Stimulated activated CD4-positive, alpha-beta T cell treated with anti-CD3 and anti-CD28 coated beads, Interleukin-1b, Interleukin-23, amount 100 ng/mL, for 1 hour (primary cell): Measurements from ENCODE around the gene KCNB1.
A peak's percentile ranks its signal among the peaks of the same experiment; 100 is the strongest.

Source experiments
- DNase-seq, 2 donors: peaks; one replicate each; pipeline ENCODE4 v3.0.0-alpha.2; 2020; ENCODE audit warnings: low read depth in 2 of 2

Gene KCNB1

DNA sequence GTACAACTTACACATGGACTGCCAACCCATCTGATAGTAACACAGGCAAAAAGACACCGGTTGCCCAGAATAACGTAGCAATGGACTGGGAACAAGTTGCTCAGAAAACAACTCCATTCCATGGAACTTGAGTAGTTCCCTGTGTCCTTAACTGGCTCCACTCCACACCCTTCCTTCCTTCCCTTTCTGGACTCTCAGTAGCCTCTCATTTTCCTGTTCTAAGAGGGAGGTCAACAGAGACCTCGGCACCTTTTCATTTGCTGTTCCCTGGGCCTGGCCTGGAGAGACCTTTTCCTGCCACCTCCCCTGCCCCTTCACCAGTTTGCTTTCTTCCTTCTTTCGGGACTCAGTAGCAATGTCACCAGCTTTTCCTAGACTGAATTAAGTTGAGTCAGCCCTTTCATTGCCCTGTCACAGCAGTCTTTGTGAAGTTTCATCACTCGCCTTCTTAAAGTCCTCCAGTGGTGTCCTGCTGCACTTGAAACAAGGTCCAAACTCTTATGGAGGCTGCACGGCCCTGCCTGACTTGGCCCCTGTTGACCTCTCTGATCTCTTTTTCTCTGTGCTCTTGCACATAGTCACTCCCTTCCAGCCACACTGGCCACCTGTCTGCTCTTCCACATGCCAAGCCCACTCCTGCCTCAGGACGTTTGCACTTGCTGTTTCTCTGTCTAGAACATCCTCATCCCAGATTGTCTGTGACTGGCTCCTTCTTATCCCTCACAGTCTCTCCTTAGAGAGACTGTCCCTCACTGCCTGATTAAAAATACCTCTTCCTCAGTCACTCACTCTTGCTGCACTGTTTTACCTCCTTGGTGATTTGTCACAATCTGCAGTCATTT, 90.8 kb downstream of the KCNB1 start:
- DNase-seq = no peak

GRCh38 chr20:49389854-49390253, 92.6 kb downstream of the KCNB1 start:
- DNase-seq = no peak

- no peak for DNase-seq
These were observed 93.7 kb downstream of the KCNB1 start for GRCh38 chr20:49388744-49389143.

GRCh38 chr20:49387581-49387939, 94.9 kb downstream of the KCNB1 start:
- no peak for DNase-seq

DNA sequence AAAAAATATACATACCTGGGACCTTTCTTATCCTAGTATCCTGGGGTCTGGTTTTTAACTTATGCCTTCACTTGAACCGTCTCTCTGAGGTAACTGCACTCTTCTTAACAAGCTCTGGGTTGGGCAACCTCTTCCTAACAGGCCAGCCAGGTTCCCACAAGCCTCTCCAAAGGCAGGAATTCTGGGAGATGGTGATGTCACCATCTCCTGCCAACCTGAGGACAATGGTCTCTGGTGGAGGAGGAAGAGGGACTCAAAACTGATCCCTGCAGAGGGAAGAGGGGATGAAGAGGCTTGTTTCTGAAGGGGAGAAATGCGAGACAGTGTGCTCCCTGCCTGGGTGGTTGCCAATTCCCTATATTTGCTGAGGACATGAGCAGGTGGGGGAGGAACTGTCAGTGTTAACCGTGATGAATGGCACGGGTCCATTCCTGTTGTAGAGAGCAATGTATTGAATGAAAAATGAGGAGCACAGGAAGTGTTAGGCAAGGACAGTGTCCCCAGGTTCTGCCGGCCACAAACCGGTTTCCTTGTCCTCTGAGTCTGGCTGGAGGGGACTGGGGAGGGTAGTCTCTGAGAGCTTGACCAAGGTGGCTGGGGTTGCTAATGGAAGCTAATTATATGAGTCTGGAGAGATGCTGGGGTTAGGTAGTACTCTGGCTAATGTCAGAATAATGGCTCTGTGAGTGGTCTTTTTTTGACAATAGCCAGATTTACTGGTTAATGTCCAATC, 95.5 kb downstream of the KCNB1 start:
- no peak for DNase-seq

GRCh38 chr20:49385465-49385864, 97.0 kb downstream of the KCNB1 start:
- no peak for DNase-seq

GRCh38 chr20:49384437-49385434, 97.7 kb downstream of the KCNB1 start:
- DNase-seq = peak in 1 of 2 donors; percentile 44

DNA sequence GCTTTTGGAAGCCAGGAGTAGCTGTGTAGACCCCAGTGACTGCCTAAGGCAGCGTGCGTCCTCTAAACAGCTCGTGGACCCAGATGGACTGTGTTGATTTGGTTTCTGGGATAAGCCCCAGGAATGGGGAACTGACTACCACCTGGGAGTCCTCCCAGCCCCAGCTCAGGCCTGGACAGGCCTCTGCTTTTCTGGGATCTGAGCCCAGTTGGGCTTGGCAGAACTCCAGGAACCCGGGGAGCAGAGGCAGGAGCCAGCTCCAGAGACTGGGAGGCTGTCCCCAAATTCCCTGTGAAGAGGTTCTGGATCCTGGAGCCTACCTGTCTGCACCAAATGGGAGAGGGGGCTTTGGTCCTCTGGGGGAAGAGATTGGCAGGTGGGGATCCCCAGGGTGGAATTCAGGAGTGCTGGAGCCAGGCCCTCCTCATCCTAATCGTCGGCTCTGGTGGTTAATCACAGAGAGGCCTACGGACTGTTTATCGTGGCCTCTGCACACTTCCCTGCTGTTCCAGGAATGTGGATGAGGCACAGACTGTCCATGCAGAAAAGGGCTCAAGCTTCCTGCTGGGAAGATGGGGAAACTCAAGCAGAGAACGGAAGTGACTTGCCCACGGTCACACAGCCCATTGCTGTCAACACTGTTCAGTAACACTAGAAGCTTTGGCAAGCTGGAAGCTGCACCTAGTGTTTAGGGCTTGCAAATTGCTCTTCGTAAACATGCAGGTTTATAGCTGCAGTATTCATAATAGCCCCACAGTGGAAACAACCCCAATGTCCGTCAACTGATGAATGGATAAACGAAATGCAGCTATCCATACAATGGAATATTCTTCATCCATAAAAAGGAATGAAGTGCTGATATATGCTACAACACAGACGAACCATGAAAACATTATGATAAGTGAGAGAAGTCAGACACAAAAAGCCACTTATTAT, 100.6 kb downstream of the KCNB1 start:
- no peak for DNase-seq

- no peak for DNase-seq
These were observed 102.1 kb downstream of the KCNB1 start for GRCh38 chr20:49380337-49380780.

- DNase-seq = no peak
These were observed 103.1 kb downstream of the KCNB1 start for GRCh38 chr20:49379338-49379737.

DNA sequence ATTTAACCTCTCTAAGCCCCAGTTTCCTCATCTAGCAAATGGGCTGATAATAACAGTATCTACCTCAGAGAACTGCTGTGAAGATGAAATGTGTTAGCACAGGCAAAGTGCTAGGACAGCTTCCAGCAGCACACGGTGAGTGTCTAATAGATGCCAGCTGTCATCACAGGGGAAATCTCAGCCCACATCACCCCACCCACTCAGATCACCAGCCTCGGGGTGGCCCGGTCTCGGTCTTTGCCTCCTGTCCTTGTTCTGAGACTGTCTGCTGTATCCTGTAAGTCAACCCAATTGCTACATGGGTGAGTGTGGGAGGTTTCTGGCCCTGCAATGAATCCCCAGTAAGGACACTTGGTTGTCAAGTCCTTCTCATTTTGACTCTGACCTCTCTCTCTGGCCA, 105.1 kb downstream of the KCNB1 start:
- no peak for DNase-seq

GRCh38 chr20:49375170-49375569, 107.3 kb downstream of the KCNB1 start:
- no peak for DNase-seq

DNA sequence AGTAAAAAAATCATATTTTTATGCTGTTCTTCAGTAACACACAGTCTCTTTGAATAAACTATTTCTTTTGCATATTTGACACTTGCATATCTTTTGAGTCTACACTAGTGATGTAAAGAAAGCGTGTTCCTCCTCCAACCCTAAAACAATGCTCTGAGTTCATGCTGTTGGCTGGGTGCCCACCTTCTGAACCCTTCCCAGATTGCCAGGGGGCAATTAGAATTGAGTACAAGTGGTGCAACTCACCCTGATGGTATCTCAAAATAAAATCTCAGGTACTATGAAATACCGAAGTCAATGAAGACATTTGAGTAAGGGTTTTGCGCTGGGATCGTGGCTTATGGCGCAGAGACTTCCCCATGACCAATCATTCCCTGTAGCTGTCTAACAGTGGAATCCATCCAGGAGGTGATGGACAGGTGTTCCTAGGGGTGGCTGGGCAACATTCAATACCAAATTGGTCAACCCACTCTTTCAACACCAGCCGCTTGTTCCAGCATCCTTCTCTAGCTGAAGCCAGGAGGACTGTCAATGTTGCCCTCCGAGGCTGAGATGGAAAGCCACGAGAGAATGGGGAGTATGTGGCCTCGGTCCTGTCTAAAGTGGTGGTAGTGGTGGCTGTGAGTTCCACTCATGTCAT, 110.3 kb downstream of the KCNB1 start:
- DNase-seq = no peak

DNA sequence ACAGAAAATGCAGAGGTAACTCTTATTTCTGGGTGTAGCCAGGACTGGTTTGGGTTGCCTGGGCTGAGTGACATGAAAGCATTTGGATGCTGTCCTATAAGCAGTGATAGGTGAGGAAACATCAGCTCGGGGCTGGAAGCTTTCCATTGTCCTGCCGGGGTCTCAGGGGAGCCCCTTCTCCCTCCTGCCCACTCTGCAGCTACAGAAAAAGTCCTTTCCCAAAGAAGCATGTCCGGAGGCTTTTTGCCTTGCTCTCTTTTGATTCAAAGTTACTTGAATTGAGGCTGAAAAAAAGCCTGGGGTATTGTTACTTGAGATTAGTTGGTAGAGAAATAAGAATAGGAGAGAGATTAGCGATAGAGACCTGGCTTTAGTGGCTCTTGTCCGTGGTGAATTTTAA, 113.9 kb downstream of the KCNB1 start:
- DNase-seq = no peak

DNA sequence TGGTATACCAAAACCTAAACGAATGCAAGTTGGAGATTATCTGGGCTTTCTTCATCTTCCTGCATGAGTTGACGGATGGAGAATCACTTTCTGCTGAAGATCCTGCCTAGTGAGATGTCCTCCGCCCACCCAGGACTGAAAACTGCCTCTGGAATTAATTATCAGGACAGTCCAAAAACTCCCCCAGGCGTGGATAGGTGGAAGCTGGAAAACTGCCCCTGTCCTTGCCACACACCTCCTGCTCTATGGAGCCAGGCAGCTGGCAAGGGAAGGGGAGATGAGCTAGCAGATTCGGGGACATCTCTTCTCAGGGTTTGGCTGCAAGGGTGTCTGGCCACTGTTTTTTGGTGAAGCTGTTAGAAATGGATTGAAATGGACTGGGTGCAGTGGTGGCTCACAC, 115.4 kb downstream of the KCNB1 start:
- no peak for DNase-seq

GRCh38 chr20:49366687-49367086, 115.8 kb downstream of the KCNB1 start:
- no peak for DNase-seq

- DNase-seq = no peak
These were observed 120.4 kb downstream of the KCNB1 start for GRCh38 chr20:49361862-49362660.

GRCh38 chr20:49360242-49360968, 122.1 kb downstream of the KCNB1 start:
- DNase-seq = no peak

- DNase-seq = no peak
These were observed 125.8 kb downstream of the KCNB1 start for GRCh38 chr20:49356676-49357075.
